SW 1271 (cell line): ENCODE results near the gene RNF166.

Source experiments
- DNase-seq, 2 experiments: peaks; one replicate each; lab custom pipeline; 2025; lab: John Stamatoyannopoulos, UW

The RNF166 gene

DNA sequence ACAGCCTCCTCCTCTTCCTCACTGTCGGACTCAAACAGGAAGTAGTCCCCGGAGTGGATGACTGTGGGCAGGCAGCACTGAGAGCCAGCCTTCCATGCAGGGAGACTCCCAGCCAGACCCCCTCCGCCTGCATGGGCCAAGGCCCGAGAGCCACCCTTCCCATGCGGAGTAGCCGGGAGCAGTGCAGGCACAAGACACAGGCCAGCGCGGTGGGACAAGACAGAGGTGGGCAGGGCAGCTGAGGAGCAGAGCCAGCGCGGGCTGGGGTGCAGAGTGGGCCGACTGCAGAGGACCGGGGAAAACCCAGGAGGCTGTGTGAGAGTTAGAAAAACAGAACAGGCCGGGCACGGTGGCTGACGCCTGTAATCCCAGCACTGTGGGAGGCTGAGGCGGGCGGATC, 17.7 kb upstream of the RNF166 start:
- DNase-seq, result no peak

DNA sequence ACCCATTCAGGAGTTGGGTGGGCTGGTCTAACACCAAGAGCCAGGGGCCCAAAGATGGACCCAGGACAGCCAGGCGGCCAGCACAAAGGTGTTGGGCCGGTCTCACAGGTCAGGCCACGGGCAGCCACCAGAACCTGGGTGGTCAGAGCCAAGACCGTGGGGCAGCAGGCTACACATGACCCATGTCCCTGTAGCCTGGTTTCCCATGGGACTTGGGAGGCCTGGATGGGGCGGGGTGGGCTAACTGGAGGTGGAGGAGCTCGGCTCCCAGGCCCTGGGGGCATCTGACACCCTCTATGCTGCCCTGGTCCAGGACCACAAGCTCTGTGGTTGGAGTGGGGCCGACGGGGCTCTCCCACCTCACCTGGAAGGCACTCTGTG, 17.3 kb upstream of the RNF166 start:
- DNase-seq, result no peak

DNA sequence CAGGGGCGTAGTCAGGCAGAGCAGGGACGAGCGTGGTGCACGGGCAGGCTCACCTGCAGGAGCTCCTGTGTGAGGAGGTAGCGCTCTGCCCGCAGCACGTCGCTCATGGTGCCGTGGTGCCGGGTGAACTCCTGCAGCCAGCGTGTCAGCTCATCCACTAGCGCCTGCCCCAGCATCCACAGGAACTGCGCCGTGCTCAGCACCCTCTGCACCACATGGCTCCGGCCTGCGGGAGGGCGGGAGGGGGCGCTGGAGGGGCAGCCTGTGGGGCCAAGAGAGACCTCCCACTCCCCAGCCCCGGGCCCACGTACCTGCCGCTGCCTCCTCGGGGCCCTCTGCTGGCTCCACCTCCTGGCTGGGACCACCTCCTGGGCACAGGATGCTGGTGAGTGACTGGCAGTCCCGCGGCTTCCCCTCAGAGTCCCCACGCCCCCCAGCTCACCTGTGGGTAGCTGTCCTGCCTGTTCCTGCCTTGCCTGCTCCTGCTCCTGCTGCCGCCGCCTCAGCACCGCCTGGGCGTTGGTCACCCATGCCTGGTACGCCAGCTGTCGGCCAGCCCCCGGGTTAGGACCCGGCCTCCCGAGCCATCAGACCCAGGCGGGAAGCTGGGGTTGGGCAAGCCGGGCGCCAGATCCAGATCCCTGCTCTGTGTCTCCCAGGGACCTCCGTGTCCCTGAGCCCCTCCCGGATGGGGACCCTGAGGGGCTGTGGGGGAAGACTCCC, 16.7 kb upstream of the RNF166 start:
- no peak for DNase-seq

DNA sequence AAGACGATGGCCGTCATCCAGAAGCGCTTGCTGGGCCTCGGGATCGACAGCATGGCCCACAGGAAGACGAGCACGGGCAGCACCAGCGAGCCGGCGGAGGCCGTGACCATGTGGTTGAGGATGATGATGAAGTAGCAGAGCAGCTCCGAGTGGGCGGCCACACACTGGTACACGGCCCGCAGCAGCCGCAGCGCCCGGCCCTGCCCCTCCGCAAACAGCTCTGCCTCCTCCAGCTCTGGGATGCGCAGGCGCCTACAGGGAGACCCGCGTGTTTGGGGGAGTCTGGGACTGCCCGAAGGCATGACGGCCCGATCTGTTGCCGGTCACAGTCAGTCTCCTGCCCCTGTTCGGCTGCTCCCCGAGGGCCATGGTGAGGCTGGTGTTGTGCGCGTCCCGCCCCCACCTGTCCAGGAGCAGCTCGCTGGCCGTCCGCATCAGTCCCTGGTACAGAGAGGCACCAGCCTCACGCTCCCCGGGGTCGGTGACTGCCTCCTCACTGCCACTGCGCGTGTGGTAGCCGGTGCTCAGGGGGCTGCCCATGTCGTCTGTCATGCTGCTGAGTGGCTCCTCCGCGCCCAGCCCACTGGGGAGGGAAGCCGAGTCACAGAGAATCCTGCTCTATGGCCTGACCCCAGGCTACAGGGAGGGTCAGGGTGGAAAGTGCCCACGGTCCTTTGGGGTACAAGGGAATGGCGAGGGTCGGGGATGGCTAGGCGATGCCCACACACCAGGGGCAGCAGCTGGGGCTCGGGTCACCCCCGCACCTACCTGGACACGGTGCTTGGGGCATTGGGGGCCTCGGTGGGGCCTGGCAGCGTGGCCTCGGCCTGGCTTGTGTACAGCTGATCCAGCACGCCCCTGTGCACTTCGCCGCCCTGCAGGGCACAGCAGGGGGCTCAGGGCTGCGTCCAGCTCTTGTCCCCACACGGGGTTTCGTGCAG, 15.9 kb upstream of the RNF166 start:
- no peak for DNase-seq

DNA sequence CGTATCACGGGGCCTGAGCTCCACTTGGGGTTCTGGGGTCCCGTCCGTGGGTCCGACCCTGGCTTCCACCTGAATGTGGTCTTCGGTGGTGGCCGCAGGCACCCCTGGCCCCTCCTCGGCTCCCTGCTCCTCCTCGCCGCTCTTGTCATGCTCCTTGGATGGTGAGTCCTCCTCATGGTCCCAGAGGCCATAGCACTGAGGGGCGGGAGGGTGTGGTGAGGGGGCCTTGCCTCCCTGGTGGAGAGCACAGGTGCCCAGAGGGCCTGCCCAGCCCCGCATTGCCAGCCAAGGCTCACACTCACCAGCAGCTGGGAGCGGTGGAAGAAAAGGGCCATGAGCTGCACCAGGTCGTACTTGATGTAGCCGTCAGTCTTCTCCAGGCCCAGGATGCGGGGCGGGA, 15.0 kb upstream of the RNF166 start:
- no peak for DNase-seq

DNA sequence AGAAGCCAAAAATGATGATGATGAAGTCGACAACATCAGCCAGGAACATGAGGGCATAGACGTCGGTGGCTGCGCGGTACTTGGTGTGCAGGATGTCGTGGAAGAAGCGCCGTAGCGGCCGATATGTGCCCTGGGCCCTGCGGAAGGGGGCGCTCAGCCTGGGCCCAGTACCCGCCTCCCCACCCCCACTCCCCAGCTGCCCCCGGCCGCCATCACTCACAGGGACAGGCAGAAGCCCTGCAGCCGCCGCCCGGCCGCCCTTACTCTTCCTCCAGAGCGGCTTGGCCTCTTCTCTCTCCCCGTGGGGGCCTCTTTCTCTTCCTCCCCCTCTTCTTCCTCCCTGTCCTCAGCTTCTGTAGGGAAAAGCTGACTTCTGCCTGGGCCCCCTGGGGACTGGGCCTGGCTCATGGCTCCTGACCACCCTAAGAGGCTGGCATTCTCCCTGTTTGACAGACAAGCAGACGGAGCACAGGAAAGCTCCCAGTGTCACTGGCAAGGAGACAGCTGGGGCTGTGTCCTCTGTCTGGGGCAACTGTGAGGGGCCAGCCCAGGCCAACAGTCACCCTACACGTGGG, 14.3 kb upstream of the RNF166 start:
- no peak for DNase-seq

DNA sequence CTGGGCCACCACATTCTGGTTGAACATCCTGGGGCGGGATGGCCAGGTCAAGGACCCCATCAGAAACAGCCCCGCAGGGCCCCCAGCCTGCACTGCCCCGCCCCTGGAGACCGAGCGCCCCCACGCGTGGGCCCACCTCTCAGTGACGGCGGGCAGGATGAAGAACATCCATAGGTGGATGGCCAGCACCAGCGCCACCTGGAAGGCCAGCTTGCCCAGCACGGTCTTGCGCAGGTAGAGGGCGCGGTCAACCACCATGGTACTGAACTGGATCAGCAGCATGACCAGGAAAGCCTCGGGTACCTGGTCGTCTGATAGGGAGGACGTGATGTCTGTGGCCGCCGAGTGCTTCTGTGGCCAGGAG, 13.7 kb upstream of the RNF166 start:
- DNase-seq, result no peak

DNA sequence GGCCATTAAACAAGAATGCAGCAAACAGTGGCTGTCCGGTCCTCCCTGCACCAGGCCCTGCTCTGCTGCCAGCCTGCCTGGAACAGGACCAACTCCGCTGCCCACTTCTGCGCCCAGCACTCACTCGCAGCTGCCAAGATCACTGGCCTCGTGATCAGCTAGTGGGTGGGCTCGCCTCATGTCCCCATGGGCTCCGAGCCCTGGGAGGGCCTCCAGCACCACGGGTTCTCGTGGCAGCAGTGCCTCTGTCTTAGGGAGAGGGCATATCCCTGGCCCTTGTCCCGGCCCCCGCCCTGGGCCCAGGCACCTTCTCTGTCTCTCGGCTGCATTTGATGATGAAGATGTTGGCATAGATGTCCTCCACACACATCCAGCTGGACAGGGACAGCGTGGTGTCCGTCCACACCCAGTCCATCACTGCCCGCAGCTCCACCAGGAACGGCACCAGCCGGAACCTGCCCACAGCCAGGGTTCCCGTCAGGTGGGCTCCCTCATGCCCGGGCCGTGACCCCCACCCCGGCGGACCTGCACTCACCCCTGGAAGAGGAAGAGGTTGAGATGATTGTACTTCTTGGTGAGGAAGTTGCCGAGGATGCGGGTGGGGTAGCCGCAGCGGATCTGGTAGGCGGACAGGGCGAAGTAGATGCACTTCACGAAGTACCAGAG, 13.2 kb upstream of the RNF166 start:
- DNase-seq, result no peak

DNA sequence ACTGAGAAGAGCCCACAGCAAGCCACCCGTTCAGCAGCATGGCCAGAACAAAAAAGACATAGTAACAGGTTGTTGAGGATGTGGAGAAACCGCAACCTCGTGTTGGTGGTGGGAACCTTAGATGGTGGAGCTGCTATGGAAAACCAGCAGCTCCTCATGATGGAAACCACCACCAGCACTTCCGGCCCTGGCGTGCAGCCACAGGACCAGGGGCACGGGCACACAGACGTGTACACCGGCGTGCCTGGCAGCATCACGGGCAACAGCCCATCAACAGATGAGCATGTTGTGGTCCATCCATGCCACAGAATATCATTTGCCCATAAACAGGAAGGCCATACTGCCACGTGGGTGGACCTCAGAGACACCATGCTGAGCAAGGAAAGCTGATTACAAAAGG, 12.0 kb upstream of the RNF166 start:
- DNase-seq, result no peak

DNA sequence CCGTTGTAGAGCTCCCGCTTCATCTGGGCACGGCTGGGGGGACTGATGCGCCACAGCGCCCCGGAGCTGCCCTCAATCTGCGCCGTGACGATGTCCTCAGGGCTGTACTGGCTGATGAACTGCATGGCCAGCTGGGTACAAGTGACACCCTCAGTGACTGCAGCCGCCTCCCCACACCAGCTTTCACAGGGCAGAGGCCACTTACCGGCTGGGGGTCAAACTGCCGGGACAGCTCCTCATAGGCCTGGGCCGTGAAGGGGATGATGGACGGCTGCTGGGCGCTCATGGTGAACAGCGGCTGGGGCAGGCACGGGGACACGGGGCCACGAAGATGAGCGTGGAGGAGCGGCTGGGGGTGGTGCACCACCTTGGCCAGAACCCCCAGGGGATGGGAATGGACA, 10.4 kb upstream of the RNF166 start:
- no peak for DNase-seq

DNA sequence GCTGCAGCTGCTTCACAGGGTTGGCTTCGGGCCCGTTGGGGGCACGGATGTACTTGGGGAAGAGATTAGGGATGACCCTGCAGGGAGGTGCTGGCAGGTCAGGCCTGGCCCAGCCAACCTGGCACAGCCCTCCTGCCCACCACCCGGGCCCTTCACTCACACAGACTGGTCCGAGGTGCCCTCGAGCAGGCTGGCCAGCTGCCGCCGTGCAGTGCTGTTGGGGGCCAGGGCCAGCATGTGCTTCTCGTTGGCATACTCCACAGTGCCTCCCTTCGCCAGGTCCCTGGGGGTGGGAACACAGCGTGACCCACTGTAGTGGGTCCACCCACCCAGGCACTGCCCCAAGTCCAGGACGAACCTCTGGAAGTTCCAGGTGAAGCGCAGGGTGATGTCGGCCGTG, 10.0 kb upstream of the RNF166 start:
- DNase-seq, result no peak

DNA sequence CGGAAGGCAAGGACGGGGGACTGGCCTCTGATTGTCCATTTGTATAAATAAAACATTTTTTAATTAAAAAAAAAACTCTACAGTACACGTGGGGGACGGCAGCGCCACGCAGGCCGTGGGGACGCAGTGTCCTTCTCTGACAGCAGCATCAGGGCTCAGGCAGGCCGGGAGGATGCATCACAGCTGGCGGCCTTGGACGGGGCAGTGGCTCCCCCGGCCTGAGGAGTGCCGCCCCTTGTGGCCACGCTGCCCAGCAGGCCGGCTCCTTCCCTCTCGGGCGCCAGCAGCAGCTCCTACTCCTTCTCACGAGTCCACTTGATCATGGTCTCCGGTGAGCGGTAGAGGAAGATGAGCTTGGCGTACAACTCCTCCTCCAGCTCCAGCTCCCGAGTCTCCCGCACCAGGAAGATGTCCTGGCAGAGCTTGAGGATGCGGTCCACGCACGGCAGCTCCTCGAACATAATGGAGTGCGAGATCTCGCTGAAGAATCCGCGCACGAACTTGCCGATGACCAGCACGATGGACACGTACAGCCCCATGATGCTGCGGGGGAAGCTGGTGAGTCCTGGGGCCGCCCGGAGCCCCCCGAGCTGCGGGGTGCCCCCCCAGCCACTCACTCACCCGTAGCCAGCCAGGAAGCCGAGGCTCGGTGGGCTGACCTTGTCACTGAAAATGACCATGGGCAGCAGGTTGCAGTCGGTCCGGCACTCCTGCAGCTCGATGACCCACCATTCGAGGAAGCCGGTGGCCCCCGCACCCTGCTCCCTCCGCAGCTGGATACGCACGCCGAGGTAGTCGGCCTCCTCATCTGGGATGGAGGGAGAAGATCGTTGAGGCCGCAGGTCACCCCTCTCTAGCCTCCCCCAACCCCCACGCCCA, 9.3 kb upstream of the RNF166 start:
- no peak for DNase-seq

DNA sequence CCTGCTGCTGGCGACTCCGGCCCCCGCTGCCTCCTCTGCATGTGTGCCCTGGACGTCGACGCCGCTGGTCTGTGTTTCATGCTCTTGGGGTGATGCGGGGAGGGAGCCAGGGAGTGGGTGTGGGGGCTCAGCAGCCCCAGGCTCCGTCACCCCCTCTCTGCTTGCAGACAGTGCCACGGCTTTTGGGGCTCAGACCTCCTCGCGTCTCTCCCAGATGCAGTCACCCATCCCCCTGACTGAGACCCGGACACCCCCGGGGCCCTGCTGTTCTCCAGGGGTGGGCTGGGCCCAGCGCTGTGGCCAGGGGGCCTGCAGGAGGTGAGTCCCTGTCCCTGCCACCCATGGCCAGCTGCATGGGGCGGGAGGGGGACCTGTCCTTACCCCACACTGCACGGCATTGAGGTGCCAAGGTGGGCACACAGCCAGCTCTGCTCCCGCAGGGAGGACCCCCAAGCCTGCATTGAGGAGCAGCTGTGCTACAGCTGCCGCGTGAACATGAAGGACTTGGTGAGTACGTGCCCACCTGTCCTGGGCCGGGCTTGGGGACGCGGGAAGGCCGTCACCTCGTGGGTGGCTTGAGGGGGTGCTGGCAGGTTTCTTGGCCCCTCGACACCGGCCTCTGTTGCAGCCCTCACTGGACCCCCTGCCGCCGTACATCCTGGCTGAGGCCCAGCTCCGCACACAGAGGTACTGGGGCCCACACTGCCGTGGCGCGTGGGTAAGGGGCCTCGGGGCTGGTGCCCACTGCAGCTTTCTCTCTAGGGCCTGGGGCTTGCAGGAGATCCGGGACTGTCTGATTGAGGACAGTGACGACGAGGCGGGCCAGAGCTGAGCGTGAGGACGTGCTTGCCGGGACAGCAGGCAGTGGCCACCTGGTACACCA, 8.5 kb upstream of the RNF166 start:
- DNase-seq, result no peak

DNA sequence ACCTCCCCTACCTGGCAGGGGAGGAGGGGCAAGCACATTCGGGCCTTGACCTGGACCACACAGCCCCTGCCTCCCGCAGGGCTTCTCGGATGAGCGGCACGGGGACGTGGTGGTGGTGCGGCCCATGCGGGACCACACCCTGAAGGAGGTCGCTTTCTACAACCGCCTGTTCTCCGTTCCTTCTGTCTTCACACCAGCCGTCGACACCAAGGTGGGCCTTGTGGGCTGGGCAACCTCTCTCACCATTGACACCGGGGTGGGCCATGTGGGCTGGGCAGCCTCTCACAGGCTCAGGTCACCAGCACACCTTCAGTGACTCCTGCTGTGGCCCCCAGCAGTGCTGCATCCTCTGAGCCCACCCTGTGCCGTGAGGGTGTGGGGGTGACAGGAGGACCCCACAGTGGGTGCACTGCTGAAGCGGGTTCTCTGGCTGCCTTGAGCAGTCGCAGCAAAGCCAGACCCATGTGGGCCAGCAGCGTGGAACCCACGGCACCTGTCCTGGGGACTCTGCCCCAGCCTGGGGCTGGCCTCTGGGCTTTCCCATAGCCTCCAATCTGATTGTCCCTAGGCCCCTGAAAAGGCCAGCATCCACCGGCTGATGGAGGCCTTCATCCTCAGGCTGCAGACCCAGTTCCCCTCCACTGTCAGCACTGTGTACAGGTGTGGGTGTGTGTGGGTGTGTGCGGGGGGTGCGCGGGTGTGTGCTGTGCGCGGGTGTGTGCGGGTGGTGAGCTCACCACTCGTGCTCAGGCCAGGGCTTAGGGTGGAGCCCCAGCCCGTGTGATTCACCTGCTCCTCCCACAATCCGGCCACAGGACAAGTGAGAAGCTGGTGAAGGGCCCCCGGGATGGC, 7.6 kb upstream of the RNF166 start:
- DNase-seq, result no peak

DNA sequence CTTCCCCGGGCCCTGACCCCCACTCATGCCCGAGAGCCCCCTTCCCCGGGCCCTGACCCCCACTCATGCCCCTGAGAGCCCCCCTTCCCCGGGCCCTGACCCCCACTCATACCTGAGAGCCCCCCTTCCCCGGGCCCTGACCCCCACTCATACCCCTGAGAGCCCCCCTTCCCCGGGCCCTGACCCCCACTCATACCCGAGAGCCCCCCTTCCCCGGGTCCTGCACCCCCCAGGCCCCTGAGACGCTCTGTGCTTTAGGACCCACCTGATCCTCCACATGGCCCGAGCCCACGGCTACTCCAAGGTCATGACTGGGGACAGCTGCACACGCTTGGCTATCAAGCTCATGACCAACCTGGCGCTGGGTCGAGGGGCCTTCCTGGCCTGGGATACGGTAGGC, 6.8 kb upstream of the RNF166 start:
- DNase-seq, result no peak

DNA sequence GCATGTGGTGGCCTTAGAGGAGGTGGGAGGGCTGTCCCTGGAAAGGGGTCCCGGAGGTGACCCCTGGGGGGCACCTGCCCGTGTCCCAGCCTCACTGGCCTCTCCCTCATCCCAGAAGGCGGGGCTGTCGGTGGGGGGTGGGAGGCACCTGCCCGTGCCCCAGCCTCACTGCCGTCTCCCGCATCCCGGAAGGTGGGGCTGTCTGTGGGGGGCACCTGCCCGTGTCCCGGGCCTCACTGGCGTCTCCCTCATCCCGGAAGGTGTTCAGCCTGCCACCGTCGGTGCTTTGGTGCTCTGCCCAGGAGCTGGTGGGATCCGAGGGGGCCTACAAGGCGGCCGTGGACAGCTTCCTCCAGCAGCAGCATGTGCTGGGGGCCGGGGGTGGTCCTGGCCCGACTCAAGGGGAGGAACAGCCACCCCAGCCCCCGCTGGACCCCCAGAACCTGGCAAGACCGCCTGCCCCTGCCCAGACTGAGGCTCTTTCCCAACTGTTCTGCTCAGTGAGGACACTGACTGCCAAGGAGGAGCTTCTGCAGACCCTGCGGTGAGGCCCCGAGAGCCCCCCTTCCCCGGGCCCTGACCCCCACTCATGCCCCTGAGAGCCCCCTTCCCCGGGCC, 6.3 kb upstream of the RNF166 start:
- DNase-seq, result no peak

DNA sequence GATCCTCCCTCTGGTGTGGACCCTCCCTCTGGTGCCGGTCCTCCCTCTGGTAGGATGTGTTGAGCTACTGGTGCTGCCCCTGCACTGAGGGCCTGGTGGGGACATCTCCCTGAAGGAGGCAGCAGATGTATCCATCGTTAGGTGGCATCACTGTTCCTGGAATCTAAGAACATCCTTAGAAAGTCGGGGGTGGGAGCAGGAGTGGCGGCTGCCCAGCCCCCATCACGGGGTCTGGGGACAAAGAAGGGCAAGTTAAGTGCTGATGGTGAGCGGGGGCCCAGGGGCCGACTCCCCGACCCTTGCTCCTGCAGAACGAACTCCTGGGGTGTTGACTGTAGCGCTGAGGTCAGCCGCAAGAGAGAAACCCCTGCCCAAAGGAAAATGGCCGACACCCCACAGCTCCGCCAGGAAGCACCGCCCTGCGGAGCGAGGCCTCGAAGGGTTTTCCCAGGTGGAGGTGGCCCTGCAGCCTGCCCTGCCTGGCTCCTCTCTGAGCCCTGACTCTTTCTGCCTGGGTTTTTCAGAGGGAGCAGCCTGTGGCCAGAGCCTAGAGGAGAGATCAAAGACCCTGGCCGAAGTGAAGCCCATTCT, 5.6 kb upstream of the RNF166 start:
- no peak for DNase-seq

DNA sequence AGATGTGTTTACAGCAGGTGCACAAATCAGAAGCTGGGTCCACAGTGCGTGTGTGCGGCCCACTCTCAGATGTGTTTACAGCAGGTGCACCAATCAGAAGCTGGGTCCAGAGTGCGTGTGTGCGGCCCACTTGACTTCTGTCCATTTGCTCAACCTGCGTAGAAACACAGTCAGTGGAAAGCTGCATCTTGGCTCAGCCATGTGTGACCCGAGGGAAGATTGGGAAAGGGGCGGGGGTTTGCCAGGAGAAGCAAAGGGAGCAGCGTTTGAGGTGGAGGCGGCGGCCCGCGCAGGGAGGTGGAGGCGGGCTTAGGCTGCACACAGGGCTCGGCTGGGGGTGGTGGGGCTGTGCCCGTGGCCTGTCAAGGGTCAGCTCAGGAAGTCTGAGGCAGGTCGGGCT, 4.3 kb upstream of the RNF166 start:
- DNase-seq, result no peak
